DND-41 (cell line): ENCODE data around the gene PER1.

ENCODE experiments used
- ATAC-seq: fragments of 200-7000 bp; cut with Tn5 transposase; 3 replicates; pipeline ENCODE4 v1.9.1; 2021; ENCODE audit warnings: low read depth; ENCODE audit not compliant: insufficient read depth
- DNase-seq: peaks from one replicate; pipeline ENCODE4 v3.0.0-alpha.2; 2020
- H2AFZ ChIP-seq: 2 replicates; pipeline ENCODE4 v1.6.0; 2012; ENCODE audit warnings: low read depth, low read length
- H3K27ac ChIP-seq: 2 replicates; pipeline ENCODE4 v1.5.1; 2012; ENCODE audit warnings: low read length, inconsistent platforms
- H3K27me3 ChIP-seq: fragments of 200-600 bp; sonication (generic); 2 replicates; pipeline ENCODE4 v1.6.0; 2012; ENCODE audit warnings: low read length, mild to moderate bottlenecking, inconsistent platforms; ENCODE audit not compliant: insufficient read depth, poor library complexity
- H3K36me3 ChIP-seq: 2 replicates; pipeline ENCODE4 v1.5.1; 2012; ENCODE audit warnings: low read length, inconsistent platforms; ENCODE audit not compliant: insufficient read depth
- H3K4me1 ChIP-seq: 2 replicates; pipeline ENCODE4 v1.5.1; 2012; ENCODE audit warnings: mild to moderate bottlenecking, low read length; ENCODE audit not compliant: insufficient read depth
- H3K4me2 ChIP-seq: 2 replicates; pipeline ENCODE4 v1.6.0; 2012; ENCODE audit warnings: mild to moderate bottlenecking, moderate library complexity, low read length, inconsistent platforms; ENCODE audit not compliant: insufficient read depth
- H3K4me3 ChIP-seq, 2 experiments: fragments of 200-600 bp in 1 of 2; shearing (Covaris generic) in 1 of 2; 2 replicates each; pipeline ENCODE4 v1.5.1; 2012 to 2016; ENCODE audit warnings: inconsistent platforms in 2 of 2, low read length in 2 of 2, mild to moderate bottlenecking in 2 of 2, low read depth in 1 of 2, moderate library complexity in 1 of 2
- H3K79me2 ChIP-seq: 2 replicates; pipeline ENCODE4 v1.6.0; 2012; ENCODE audit warnings: low read length, inconsistent platforms; ENCODE audit not compliant: insufficient read depth
- H3K9ac ChIP-seq: 2 replicates; pipeline ENCODE4 v1.6.0; 2012; ENCODE audit warnings: low read depth, mild to moderate bottlenecking, inconsistent platforms, low read length, moderate library complexity
- H3K9me3 ChIP-seq: 2 replicates; pipeline ENCODE4 v1.5.1; 2012; ENCODE audit warnings: low read length, moderate library complexity, mild to moderate bottlenecking, inconsistent platforms; ENCODE audit not compliant: insufficient read depth, severe bottlenecking
- H4K20me1 ChIP-seq: 2 replicates; pipeline ENCODE4 v1.6.0; 2012; ENCODE audit warnings: low read length; ENCODE audit not compliant: insufficient read depth
- EZH2 ChIP-seq: IDR thresholded peaks from 3 replicates; pipeline ENCODE4 v1.6.1; 2012; ENCODE audit warnings: borderline replicate concordance, low read depth, mild to moderate bottlenecking, moderate library complexity, low read length, inconsistent platforms; ENCODE audit not compliant: severe bottlenecking
- TF ChIP-seq, protein P1 (sequence below): IDR thresholded peaks from 2 replicates; pipeline ENCODE4 v1.5.1; 2012; ENCODE audit warnings: borderline replicate concordance, low read length, moderate library complexity, mild to moderate bottlenecking; ENCODE audit not compliant: poor library complexity, severe bottlenecking; ENCODE audit errors: extremely low read depth

Gene PER1

DNA sequence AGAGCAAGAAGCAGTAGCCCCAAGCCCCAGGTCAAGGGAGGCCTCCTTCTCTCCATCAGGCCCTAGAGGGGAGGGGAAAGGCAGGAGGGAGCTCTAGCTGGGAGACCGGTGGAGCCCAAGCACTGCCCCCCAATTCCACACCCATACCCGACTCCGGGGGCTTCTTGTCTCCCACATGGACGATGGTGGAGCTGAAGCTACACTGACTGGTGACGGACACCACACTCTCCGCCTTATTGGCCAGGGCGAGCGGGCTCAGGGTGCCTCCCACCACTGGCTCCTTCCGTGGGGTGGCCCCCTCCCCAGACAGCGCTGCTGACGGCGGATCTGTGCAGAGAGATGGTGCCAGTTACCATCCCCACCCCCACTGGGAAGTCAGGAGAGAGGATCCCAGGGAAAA is 6.4 kb downstream of the PER1 start:
- no peaks in the 10 kb centered on the region for H3K9me3 ChIP-seq
- no peak overlapping the region for H3K27ac ChIP-seq
- peaks cover 91% of the 10 kb centered on the region for H3K36me3 ChIP-seq
- H2AFZ ChIP-seq, result no peak overlapping the region
- no peak overlapping the region for H3K4me2 ChIP-seq
- peaks cover 19% of the 10 kb centered on the region for H4K20me1 ChIP-seq
- H3K4me3 ChIP-seq, result no peak overlapping the region
- H3K9ac ChIP-seq, result no peak overlapping the region
- ATAC-seq (no peak), DNase-seq (no peak)
- peaks cover 9% of the 10 kb centered on the region for H3K79me2 ChIP-seq
- TF ChIP-seq, protein P1, sequence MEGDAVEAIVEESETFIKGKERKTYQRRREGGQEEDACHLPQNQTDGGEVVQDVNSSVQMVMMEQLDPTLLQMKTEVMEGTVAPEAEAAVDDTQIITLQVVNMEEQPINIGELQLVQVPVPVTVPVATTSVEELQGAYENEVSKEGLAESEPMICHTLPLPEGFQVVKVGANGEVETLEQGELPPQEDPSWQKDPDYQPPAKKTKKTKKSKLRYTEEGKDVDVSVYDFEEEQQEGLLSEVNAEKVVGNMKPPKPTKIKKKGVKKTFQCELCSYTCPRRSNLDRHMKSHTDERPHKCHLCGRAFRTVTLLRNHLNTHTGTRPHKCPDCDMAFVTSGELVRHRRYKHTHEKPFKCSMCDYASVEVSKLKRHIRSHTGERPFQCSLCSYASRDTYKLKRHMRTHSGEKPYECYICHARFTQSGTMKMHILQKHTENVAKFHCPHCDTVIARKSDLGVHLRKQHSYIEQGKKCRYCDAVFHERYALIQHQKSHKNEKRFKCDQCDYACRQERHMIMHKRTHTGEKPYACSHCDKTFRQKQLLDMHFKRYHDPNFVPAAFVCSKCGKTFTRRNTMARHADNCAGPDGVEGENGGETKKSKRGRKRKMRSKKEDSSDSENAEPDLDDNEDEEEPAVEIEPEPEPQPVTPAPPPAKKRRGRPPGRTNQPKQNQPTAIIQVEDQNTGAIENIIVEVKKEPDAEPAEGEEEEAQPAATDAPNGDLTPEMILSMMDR, result no peak
- TF ChIP-seq EZH2, result no peak
- H3K27me3 ChIP-seq, result no peaks in the 10 kb centered on the region
- peaks cover 8% of the 10 kb centered on the region for H3K4me1 ChIP-seq

DNA sequence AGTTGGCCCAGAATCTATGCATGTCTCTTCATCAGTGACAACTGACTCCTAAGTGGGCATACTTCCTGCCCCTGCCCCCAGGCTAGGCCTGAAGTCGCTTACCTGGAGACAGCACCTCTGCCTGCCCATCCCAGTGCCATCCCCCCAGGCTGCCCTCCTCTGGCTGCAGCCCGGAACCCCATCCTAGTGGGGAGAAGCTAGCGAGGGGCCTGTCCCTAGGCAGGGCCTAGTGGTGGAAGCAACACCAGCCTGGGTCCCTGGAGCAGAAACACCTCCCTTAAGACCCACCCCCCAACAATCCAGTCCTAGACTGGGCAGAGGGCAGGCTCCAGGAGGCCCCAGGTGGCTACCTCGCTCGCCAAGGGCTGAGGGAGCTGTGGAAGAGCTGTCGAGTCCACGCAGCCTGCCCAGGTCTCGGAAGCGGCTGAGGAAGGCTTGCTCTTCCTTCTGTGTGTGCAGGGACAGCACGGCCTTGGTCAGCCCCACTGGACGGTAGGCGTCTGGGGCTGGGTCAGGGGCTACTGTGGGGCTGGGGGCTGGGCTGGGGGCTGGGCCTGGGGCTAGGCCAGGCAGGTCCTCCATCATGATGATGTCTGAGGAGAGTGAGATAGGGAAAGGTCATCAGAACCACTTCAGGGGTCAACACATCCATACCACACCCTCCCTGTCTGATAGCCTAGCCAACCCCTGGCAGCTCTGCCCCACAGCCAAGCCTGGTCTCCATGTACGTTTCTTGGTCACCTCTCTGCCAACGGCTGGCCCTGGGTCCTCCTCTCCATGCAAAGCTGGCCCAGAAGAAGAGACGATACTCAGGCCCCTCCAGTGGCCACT is 7.6 kb downstream of the PER1 start:
- peaks cover 8% of the 10 kb centered on the region for H3K4me1 ChIP-seq
- no peak overlapping the region for H3K4me3 ChIP-seq
- H3K27ac ChIP-seq, result no peak overlapping the region
- ATAC-seq (no peak), DNase-seq (no peak)
- H2AFZ ChIP-seq, result no peak overlapping the region
- H4K20me1 ChIP-seq, result peaks cover 7% of the 10 kb centered on the region
- no peak overlapping the region for H3K9ac ChIP-seq
- H3K36me3 ChIP-seq, result peaks cover 89% of the 10 kb centered on the region
- no peak overlapping the region for H3K4me2 ChIP-seq
- H3K79me2 ChIP-seq, result no peaks in the 10 kb centered on the region
- TF ChIP-seq, protein P1, result no peak
- TF ChIP-seq EZH2, result no peak
- H3K9me3 ChIP-seq, result no peaks in the 10 kb centered on the region
- no peaks in the 10 kb centered on the region for H3K27me3 ChIP-seq

DNA sequence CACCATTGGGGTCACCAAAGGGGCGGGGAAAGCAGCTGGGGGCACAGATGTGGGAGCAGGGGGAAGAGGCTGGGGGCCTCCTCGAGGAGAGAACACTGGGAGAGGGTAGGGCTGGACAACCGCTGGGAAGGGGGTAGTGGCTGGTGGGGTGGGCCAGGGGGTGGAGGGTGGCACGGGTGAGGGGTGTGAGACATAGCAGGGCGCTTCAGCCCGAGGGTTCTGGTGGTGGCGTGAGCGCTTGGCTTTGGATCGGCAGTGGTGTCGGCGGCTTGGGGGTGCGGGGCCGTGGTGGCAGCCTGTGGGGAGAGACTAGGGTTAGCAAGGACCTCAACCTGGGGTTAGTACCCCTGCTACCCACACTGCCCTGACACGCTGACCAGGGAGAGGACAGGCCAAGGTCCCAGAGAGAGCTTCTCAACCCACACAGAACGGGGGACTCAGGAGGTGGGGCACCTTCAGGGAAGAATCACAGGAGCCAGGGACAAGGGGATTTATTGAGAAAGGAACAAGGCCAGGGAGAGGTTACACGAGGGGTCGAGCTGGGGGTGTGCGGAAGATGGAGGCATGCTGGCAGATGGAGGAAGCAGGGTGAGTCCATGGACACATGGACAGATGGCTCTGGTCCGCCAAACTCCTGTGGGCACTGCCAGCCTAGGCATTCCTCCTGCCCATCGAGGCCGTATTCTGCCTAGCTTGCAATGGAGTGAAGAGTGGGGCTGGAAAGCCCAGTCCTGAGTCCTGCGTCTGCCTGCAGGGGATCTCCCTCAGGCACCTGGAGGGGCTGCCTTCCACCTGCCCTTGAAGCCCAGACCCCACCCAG is 8.4 kb downstream of the PER1 start:
- no peaks in the 10 kb centered on the region for H3K27me3 ChIP-seq
- H3K27ac ChIP-seq, result no peak overlapping the region
- H3K4me1 ChIP-seq, result peaks cover 15% of the 10 kb centered on the region
- TF ChIP-seq, protein P1, result no peak
- TF ChIP-seq EZH2, result no peak
- DNase-seq (no peak), ATAC-seq (no peak)
- peaks cover 83% of the 10 kb centered on the region for H3K36me3 ChIP-seq
- H4K20me1 ChIP-seq, result peaks cover 3% of the 10 kb centered on the region; the same call in 1 of the 2 replicates
- no peaks in the 10 kb centered on the region for H3K9me3 ChIP-seq
- H3K9ac ChIP-seq, result no peak overlapping the region
- no peak overlapping the region for H3K4me3 ChIP-seq
- no peak overlapping the region for H3K4me2 ChIP-seq
- H3K79me2 ChIP-seq, result no peaks in the 10 kb centered on the region
- no peak overlapping the region for H2AFZ ChIP-seq
